Ascending aorta (tissue), 2 donors: Measurements from ENCODE around the gene LSM10. TPM values are rescaled to one million over a fixed set of nuclear protein-coding genes. Genes with fewer than 3 reads are reported as not detected.

Experiments used
- DNase-seq, 2 donors: peaks; one replicate each; pipeline ENCODE4 v3.0.0-alpha.2; 2019; ENCODE audit warnings: low spot score in 2 of 2
- H3K27ac ChIP-seq, 2 donors: fragments of 200-600 bp; sonication (generic); one replicate each; pipeline ENCODE4 v1.5.1; 2016 to 2017; ENCODE audit warnings: mild to moderate bottlenecking in 1 of 2
- H3K27me3 ChIP-seq: fragments of 200-600 bp; sonication (generic); one replicate; pipeline ENCODE4 v1.5.1; 2017
- H3K36me3 ChIP-seq, 2 donors: fragments of 200-600 bp; sonication (generic); one replicate each; pipeline ENCODE4 v1.5.1; 2016
- H3K4me1 ChIP-seq, 2 donors: fragments of 200-600 bp; sonication (generic); one replicate each; pipeline ENCODE4 v1.5.1; 2016 to 2017; ENCODE audit warnings: mild to moderate bottlenecking in 1 of 2
- H3K4me3 ChIP-seq, 2 donors: fragments of 200-600 bp; sonication (generic); one replicate each; pipeline ENCODE4 v1.5.1; 2016 to 2017; ENCODE audit warnings: mild to moderate bottlenecking in 1 of 2
- H3K9me3 ChIP-seq, 2 donors: fragments of 200-600 bp; sonication (generic); one replicate each; pipeline ENCODE4 v1.5.1; 2016
- intact Hi-C: fragments of 100-400 bp; cut with DNase I; formaldehyde crosslinking; loops from one replicate; pipeline ENCODE4 v1.15.1; 2023
- total RNA-seq: library from RNA; depleted of rRNA; stranded (reverse); fragments of >200 nt; gene quantifications from one replicate; pipeline ENCODE4 v1.1.0, GENCODE V29; 2016
- TF ChIP-seq, protein P1 (sequence below), 3 experiments: fragments of 200-600 bp in 2 of 3; fragments of 450-650 bp in 1 of 3; sonication (generic) in 2 of 3; IDR thresholded peaks; one replicate each; pipeline ENCODE4 v1.5.1; 2016 to 2019; ENCODE audit warnings: antibody characterized with exemption in 3 of 3, mild to moderate bottlenecking in 1 of 3, moderate library complexity in 1 of 3

Gene LSM10
- total RNA-seq, 1 donor from 2014 or later, result 9.8 TPM

DNA sequence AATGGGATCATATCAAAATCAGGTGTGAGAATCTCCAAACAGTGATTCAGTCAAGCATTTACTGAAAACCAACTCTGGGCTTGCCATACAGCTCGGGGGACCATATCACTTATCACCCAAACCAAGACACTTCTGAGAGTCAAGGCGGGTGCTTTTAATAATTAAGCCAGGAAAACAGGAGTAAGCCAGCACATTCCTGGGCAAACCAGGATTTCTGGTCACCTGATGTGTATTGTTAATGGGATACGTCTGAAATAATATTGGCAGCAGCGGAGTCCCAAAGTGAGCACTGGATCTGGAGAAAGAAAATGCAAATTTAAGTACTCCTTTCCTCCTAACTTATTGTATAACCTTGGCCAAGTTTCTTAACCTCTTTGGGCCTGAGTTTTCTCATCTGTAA is 34.9 kb upstream of the LSM10 start:
- DNase-seq, result no peak
- Histone ChIP-seq H3K27me3 (no peaks in the 10 kb centered on the region), H3K27ac (no peak overlapping the region), H3K9me3 (no peaks in the 10 kb centered on the region), H3K4me3 (no peak overlapping the region), H3K36me3 (peaks cover 2 to 15% of the 10 kb centered on the region in 2 donors), H3K4me1 (no peaks in the 10 kb centered on the region)
- intact Hi-C loops, result no loop called here
- TF ChIP-seq, protein P1, sequence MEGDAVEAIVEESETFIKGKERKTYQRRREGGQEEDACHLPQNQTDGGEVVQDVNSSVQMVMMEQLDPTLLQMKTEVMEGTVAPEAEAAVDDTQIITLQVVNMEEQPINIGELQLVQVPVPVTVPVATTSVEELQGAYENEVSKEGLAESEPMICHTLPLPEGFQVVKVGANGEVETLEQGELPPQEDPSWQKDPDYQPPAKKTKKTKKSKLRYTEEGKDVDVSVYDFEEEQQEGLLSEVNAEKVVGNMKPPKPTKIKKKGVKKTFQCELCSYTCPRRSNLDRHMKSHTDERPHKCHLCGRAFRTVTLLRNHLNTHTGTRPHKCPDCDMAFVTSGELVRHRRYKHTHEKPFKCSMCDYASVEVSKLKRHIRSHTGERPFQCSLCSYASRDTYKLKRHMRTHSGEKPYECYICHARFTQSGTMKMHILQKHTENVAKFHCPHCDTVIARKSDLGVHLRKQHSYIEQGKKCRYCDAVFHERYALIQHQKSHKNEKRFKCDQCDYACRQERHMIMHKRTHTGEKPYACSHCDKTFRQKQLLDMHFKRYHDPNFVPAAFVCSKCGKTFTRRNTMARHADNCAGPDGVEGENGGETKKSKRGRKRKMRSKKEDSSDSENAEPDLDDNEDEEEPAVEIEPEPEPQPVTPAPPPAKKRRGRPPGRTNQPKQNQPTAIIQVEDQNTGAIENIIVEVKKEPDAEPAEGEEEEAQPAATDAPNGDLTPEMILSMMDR (IDR thresholded peaks at IDR 0.05), result no peak

DNA sequence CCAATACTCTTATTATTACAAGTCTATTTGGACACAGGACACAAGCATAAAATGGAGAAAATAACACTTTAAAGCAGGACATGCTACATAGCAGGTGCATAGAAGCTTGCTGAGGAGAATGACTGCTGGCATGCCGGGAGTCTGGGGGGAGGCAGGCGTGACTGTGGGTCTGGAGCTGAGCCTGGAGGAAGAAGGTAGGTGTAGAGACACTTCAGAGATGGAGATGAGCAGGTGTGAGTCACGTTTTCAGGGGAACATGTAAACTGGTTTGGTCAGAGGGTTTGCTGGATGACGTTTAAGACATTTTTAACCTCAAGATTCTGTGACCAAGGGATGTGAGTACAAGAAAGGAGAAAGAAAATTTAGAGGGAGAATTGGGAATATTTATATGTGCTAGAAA is 28.1 kb upstream of the LSM10 start:
- Histone ChIP-seq H3K9me3 (no peaks in the 10 kb centered on the region), H3K36me3 (peaks cover 11 to 12% of the 10 kb centered on the region in 2 donors), H3K4me3 (no peak overlapping the region), H3K27ac (no peak overlapping the region), H3K27me3 (no peaks in the 10 kb centered on the region), H3K4me1 (no peaks in the 10 kb centered on the region)
- DNase-seq, result no peak
- TF ChIP-seq, protein P1 (IDR thresholded peaks at IDR 0.05), result no peak
- intact Hi-C loops, result no loop called here

DNA sequence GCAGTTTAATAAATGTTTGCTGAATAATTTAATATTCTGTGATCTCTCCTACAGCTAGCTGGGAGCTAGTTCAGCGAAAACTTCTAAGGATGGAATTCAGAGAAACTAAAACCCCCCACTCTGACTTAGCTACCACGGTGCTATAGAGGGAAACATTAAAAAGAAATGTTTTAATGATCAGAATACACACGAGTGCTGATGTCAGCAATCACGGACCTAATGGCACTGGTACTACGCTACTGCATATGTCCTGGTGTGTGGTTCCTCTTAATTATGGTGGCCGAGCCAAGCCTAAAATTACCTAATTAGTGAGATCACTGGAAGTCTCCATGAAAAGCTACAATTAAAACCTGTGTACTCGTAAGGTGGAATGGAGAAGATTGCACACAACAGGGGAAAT is 23.9 kb upstream of the LSM10 start:
- peaks cover 11 to 16% of the 10 kb centered on the region in 2 donors for H3K36me3 ChIP-seq
- TF ChIP-seq, protein P1 (IDR thresholded peaks at IDR 0.05), result no peak

DNA sequence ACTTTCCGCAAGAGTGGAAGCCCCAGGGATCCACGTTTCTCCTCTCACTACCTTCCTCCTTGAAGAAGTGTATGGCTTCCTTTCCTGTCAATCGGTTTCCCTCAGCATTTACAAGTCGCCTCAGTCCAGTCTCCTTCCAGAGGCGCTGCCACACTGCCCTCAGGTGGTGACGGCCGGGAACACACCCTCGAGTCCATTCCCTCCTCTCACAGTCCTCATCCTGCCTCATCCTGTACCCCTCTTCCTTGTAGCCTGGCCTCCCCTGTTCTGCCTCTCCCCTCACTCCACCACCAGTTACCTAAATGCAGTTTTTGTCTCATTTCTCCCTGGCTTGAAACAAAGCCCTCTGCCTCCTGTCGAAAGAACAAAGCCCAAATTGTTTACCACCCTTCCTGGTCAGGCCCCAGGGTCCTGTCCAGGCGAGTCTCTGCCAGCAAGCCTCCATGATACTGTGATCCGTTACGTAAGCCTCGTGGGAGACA is 23.2 kb upstream of the LSM10 start:
- Histone ChIP-seq H3K4me1 (no peaks in the 10 kb centered on the region), H3K36me3 (peaks cover 11 to 16% of the 10 kb centered on the region in 2 donors), H3K27me3 (no peaks in the 10 kb centered on the region), H3K27ac (peak overlapping the region; percentile 1 to 24), H3K9me3 (no peaks in the 10 kb centered on the region), H3K4me3 (no peak overlapping the region)
- TF ChIP-seq, protein P1 (IDR thresholded peaks at IDR 0.05), result peak; percentile 86 to 94 (median 92)
- peak; percentile 58 to 94 for DNase-seq
- intact Hi-C loops, result loop anchor here (1.0 to 2.0 kb wide), 3 partner anchors 53 to 322 kb away; no protein-coding TSS in a partner anchor

More for the DNA sequence above, 23.9 kb upstream of the LSM10 start:
- DNase-seq, result no peak
- H3K9me3 ChIP-seq, result no peaks in the 10 kb centered on the region
- no peaks in the 10 kb centered on the region for H3K4me1 ChIP-seq
- H3K27ac ChIP-seq, result peak overlapping the region in 1 of 2 donors; percentile 1
- intact Hi-C loops, result loop anchor here (1.0 to 2.0 kb wide), 2 partner anchors 79 to 323 kb away; no protein-coding TSS in a partner anchor
- H3K4me3 ChIP-seq, result no peak overlapping the region
- no peaks in the 10 kb centered on the region for H3K27me3 ChIP-seq

DNA sequence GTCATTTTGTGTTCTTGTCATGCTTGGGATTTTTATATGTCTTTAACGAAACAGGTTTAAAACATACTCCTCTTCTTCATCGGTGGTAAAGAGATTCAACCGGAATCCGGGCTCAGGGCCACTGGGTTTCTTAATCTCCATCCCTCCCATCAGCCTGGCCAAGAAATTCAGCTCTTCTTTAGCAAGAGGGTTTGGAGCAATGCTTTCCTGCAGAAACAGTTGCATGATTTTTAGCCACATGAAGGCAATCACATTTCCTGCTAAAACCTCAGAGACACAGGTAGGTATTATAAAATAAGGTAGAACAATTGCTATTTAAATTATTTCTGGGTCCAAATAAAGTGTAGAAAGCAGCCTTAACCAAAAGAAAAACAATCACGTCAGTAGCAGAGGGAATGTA is 22.7 kb upstream of the LSM10 start:
- Histone ChIP-seq H3K27ac (no peak overlapping the region), H3K4me3 (no peak overlapping the region), H3K27me3 (no peaks in the 10 kb centered on the region), H3K9me3 (no peaks in the 10 kb centered on the region), H3K36me3 (peaks cover 11 to 16% of the 10 kb centered on the region in 2 donors), H3K4me1 (no peaks in the 10 kb centered on the region)
- no peak for DNase-seq
- intact Hi-C loops, result loop anchor here (1.0 to 2.0 kb wide), 2 partner anchors 52 to 322 kb away; no protein-coding TSS in a partner anchor
- TF ChIP-seq, protein P1 (IDR thresholded peaks at IDR 0.05), result no peak
